Erythroblast (primary cell): ENCODE measurements around the gene HPCAL4.

Experiments used
- DNase-seq, 2 experiments: peaks; one replicate each; lab custom pipeline; 2025; lab: John Stamatoyannopoulos, UW
- GATA1 ChIP-seq: IDR thresholded peaks from 2 replicates; pipeline ENCODE4 v1.6.1; 2011; ENCODE audit warnings: low read depth, mild to moderate bottlenecking, control low read depth, low read length, moderate library complexity
- POLR2A ChIP-seq: IDR thresholded peaks from 2 replicates; pipeline ENCODE4 v1.6.1; 2011; ENCODE audit warnings: mild to moderate bottlenecking, low read length

The HPCAL4 gene

DNA sequence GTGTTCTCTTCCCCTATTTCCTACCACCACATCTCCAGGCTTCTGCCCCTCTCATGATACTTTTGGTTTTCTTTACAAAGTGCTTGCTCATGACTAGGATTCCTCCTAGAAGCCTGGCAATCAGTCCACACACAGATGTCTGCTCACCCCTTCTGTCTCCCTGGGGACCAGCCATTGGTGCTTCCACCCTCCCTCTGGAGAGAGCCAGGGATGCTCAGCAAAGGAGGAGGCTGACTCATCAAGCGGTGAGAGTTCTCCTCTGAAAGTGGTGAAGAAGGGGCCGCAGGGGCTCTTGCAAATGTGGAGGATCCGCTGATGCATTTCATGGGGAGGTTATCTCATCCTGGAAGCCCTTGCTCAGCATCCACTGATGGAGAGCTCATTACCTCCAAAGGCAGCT lies 33.8 kb downstream of the HPCAL4 start:
- no peak for DNase-seq
- TF ChIP-seq POLR2A (no peak), GATA1 (no peak)

DNA sequence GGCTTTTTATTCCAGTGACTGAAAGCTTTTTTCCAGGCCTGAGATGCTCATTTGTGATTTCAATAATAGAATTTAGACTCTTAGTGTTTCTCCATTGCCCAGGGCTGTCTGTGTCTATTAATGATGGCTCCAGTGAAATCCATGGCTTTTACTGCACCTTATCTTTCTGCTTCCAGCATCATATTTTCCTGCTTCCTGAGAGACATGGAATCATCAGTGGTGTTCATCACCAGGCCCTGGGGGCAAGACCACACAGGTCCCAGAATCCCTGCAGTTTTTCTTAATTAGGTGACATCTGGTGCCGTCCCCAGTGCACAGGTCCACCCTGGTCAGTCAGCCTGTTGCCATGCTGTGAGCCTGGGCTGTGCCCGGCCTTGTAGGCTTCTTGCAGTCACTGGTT lies 34.8 kb downstream of the HPCAL4 start:
- DNase-seq = no peak
- TF ChIP-seq POLR2A = no peak
- TF ChIP-seq GATA1 = no peak

- no peak for TF ChIP-seq POLR2A
- TF ChIP-seq GATA1 = no peak
- no peak for DNase-seq
These were observed 35.5 kb downstream of the HPCAL4 start for GRCh38 chr1:39655578-39656268.

DNA sequence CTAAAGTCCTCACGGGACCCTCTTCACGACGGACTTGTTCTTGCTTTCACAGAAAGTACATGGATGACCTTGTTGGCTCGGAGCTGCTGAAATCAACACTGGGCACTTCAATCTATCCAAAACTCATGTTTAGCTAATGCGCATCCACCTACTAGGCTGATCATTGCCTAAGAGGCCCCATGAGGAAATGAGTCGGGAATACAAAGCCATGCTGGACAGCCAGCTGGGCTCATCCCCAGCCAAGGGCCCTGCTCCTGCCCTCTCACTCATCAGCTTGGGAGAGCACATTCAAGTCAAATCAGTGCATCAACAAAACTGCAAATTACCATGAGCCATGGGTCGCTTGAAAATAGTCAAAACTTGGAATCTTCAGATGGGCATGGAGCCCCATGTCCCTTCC lies 36.9 kb downstream of the HPCAL4 start:
- TF ChIP-seq POLR2A (no peak), GATA1 (no peak)
- DNase-seq = no peak

DNA sequence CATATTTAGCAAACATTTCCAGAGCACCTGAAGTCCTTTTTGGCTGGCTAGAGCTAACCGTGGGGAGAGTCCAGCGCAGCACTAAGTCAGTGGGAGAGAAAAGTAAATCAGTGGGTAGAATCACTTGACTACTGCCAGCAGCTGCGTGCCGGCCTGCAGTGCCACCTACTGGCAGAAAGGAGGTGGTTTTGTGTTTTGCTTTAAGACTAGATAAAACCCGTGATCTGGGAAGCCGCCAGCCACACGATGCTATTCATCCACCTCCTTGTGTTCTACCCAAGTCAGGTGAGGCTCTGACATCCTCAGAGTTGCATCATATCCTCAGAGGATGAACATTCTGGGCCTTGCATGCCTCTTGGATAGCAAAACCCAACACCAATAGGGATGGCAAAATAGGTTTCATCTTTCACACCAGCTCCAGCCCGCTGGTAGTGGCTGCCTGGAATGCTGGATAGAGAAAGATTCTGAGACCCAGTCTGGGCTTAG lies 37.6 kb downstream of the HPCAL4 start:
- TF ChIP-seq GATA1 (no peak), POLR2A (no peak)
- peak; percentile 74 to 82 for DNase-seq

DNA sequence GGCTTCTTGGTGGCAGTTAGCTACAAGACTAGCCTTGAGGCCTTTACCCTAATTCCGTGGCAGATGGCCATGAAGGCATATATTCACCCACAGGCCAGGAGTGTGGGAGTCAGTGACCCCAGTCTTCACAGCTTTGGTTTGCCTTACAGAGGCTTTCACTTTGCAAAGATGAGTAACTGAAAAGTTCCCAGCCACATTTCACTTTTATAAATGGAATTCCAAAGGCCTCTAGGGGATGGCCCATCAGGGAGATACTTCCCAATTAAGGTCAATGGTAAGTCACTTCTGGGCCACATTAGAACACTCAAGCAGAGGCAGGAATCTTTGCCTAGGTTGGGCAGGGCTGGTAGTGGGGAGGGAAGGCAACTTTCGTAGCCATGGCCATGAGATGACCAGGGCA lies 38.7 kb downstream of the HPCAL4 start:
- no peak for TF ChIP-seq POLR2A
- no peak for TF ChIP-seq GATA1
- no peak for DNase-seq

GRCh38 chr1:39652105-39652504 lies 39.1 kb downstream of the HPCAL4 start:
- DNase-seq = no peak
- TF ChIP-seq POLR2A (no peak), GATA1 (no peak)

- DNase-seq = no peak
- TF ChIP-seq POLR2A (no peak), GATA1 (no peak)
These were observed 40.8 kb downstream of the HPCAL4 start for GRCh38 chr1:39650431-39650830.

- no peak for TF ChIP-seq GATA1
- TF ChIP-seq POLR2A = no peak
- DNase-seq = no peak
These were observed 41.5 kb downstream of the HPCAL4 start for GRCh38 chr1:39649636-39650185.

- TF ChIP-seq POLR2A (no peak), GATA1 (no peak)
- DNase-seq = no peak
These were observed 42.7 kb downstream of the HPCAL4 start for GRCh38 chr1:39648496-39648895.

- no peak for TF ChIP-seq POLR2A
- TF ChIP-seq GATA1 = no peak
- no peak for DNase-seq
These were observed 44.0 kb downstream of the HPCAL4 start for GRCh38 chr1:39647247-39647646.

DNA sequence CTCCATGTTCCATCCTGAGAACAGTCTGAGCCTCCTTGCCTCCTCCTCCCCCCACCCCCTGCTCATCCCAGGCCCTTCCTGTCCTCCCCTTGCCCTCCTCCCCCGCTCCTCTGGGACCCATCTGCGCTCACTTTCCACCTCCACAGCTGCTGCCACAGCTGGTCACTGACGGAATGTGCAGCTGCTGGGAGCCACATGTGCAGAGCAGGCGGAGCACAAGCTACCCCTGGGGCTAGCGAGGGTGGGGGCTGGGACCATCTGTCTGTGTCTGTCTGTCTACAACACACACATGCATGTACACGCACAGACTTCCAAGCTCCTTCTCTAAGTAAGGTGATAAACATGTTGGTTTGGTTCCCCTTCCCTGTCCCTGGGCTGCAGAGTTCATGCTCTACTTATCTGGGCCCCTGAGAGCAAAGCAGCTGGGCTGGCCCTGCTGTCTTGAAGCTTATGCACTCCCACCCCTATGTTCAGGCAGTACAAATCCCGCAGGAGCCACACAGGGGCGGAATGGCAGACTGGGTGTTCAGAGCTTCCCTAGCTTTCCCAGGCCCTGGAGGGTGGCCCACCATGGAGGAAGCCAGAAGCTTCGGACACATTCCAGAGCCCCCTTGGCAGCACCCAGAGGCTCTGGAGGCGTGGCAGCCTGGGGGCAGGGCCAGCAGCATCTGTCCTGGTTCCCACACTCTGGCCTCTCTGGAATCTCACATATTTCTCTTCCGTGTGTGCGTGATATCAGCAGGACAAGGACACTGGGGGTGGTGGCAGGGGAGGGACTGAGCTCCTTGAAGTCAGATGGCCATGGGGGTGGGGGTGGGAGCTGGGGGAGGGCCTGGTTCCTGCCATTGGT lies 44.8 kb downstream of the HPCAL4 start:
- no peak for DNase-seq
- TF ChIP-seq GATA1 (no peak), POLR2A (no peak)

DNA sequence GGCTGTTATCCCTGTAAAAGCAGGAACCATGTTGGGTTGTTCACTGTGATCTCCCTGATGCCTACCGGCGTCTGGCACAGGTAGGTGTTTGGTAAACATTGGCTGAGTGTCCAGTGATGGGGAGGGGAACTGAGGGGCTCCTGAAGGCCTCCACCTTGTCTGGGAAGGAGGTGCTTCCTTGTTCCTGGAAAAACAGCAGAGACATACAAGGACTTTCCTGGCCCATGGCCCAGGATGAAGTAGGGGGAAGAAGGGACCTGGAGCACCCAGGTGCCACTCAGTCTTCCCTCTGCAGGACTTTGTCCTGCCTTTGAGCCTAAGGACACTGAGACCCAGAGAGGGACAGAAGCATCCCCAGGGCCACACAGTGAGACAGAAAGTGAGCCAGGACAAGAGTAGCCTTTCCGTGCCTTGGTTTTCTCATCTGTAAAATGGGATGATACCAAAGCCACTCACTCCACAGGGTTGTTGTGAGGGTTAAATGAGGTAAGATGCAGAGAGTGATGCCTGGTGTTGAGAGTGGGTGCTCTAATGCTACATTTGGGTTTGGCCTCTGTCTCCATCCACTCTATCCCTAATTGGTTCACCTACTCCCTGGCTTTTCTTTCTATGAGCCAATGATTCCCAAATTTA lies 45.7 kb downstream of the HPCAL4 start:
- DNase-seq = no peak
- TF ChIP-seq POLR2A (no peak), GATA1 (no peak)

GRCh38 chr1:39643705-39644104 lies 47.5 kb downstream of the HPCAL4 start:
- no peak for TF ChIP-seq POLR2A
- TF ChIP-seq GATA1 = no peak
- DNase-seq = no peak
